WTC11 (cell line): ENCODE results near the gene NUDT14.

Source experiments
- CREB1 ChIP-seq: sonication (generic); formaldehyde crosslinking; IDR thresholded peaks from 2 replicates; pipeline ENCODE4 v1.8.0; 2023; ENCODE audit warnings: mild to moderate bottlenecking, missing genetic modification reagents
- ESRRA ChIP-seq: sonication (generic); formaldehyde crosslinking; IDR thresholded peaks from 2 replicates; pipeline ENCODE4 v1.8.1; 2022; ENCODE audit warnings: mild to moderate bottlenecking, missing genetic modification reagents, borderline replicate concordance
- ETV6 ChIP-seq: sonication (generic); formaldehyde crosslinking; IDR thresholded peaks from 2 replicates; pipeline ENCODE4 v1.8.1; 2022; ENCODE audit warnings: mild to moderate bottlenecking, missing genetic modification reagents
- JUN ChIP-seq: sonication (generic); formaldehyde crosslinking; IDR thresholded peaks from 2 replicates; pipeline ENCODE4 v1.8.0; 2023; ENCODE audit warnings: mild to moderate bottlenecking, missing genetic modification reagents
- MYBL2 ChIP-seq: sonication (generic); formaldehyde crosslinking; IDR thresholded peaks from 2 replicates; pipeline ENCODE4 v1.8.1; 2023; ENCODE audit warnings: mild to moderate bottlenecking, moderate library complexity, missing genetic modification reagents
- NR1H2 ChIP-seq: sonication (generic); formaldehyde crosslinking; IDR thresholded peaks from 2 replicates; pipeline ENCODE4 v1.9.0; 2021; ENCODE audit warnings: mild to moderate bottlenecking, moderate library complexity, missing genetic modification reagents
- RORB ChIP-seq: fragments of 250-450 bp; sonication (Bioruptor Pico); IDR thresholded peaks from 2 replicates; pipeline ENCODE4 v1.9.0; 2021; ENCODE audit warnings: mild to moderate bottlenecking
- USF1 ChIP-seq: sonication (generic); formaldehyde crosslinking; IDR thresholded peaks from 2 replicates; pipeline ENCODE4 v1.8.0; 2022; ENCODE audit warnings: mild to moderate bottlenecking, missing genetic modification reagents
- ZBTB21 ChIP-seq: sonication (generic); formaldehyde crosslinking; IDR thresholded peaks from 2 replicates; pipeline ENCODE4 v1.8.1; 2023; ENCODE audit warnings: mild to moderate bottlenecking, missing genetic modification reagents, borderline replicate concordance
- ZNF512 ChIP-seq: sonication (generic); formaldehyde crosslinking; IDR thresholded peaks from 2 replicates; pipeline ENCODE4 v1.8.1; 2022; ENCODE audit warnings: missing genetic modification reagents, borderline replicate concordance
- TF ChIP-seq, protein P1 (sequence below): fragments of 200-600 bp; IDR thresholded peaks from 2 replicates; pipeline ENCODE4 v1.8.0; 2022; ENCODE audit warnings: antibody characterized with exemption

- TF ChIP-seq, protein P1, sequence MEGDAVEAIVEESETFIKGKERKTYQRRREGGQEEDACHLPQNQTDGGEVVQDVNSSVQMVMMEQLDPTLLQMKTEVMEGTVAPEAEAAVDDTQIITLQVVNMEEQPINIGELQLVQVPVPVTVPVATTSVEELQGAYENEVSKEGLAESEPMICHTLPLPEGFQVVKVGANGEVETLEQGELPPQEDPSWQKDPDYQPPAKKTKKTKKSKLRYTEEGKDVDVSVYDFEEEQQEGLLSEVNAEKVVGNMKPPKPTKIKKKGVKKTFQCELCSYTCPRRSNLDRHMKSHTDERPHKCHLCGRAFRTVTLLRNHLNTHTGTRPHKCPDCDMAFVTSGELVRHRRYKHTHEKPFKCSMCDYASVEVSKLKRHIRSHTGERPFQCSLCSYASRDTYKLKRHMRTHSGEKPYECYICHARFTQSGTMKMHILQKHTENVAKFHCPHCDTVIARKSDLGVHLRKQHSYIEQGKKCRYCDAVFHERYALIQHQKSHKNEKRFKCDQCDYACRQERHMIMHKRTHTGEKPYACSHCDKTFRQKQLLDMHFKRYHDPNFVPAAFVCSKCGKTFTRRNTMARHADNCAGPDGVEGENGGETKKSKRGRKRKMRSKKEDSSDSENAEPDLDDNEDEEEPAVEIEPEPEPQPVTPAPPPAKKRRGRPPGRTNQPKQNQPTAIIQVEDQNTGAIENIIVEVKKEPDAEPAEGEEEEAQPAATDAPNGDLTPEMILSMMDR = no peak
- TF ChIP-seq ETV6 (CRISPR knock-in tag) (no peak), JUN (CRISPR knock-in tag) (no peak), NR1H2 (CRISPR knock-in tag) (no peak), ZBTB21 (CRISPR knock-in tag) (no peak), ESRRA (CRISPR knock-in tag) (no peak), USF1 (no peak), ZNF512 (CRISPR knock-in tag) (no peak), RORB (CRISPR knock-in tag) (no peak), MYBL2 (CRISPR knock-in tag) (no peak), CREB1 (CRISPR knock-in tag) (no peak)
Measured at GRCh38 chr14:105207996-105208737, 27.1 kb upstream of the NUDT14 start.
